OCI-M2 (cell line): Measurements from ENCODE around the gene TRAPPC2L.

Experiments used
- DNase-seq: peaks from one replicate; lab custom pipeline; 2025; ENCODE audit not compliant: unreplicated experiment; lab: John Stamatoyannopoulos, UW

Gene TRAPPC2L

GRCh38 chr16:88839026-88839529 lies 17.8 kb upstream of the TRAPPC2L start:
- no peak for DNase-seq

- DNase-seq: no peak
These were observed 17.0 kb upstream of the TRAPPC2L start for GRCh38 chr16:88839745-88840599.

GRCh38 chr16:88840600-88841215 lies 16.2 kb upstream of the TRAPPC2L start:
- DNase-seq: no peak

GRCh38 chr16:88841521-88842307 lies 15.2 kb upstream of the TRAPPC2L start:
- DNase-seq: no peak

GRCh38 chr16:88842308-88842756 lies 14.6 kb upstream of the TRAPPC2L start:
- no peak for DNase-seq

- DNase-seq: no peak
These were observed 14.1 kb upstream of the TRAPPC2L start for GRCh38 chr16:88842806-88843205.

GRCh38 chr16:88843256-88843655 lies 13.7 kb upstream of the TRAPPC2L start:
- no peak for DNase-seq

- DNase-seq: no peak
These were observed 12.4 kb upstream of the TRAPPC2L start for GRCh38 chr16:88844419-88845036.

GRCh38 chr16:88846088-88846487 lies 10.8 kb upstream of the TRAPPC2L start:
- DNase-seq: no peak

- no peak for DNase-seq
These were observed 9.3 kb upstream of the TRAPPC2L start for GRCh38 chr16:88847654-88848053.

- no peak for DNase-seq
These were observed 8.4 kb upstream of the TRAPPC2L start for GRCh38 chr16:88848557-88848956.

GRCh38 chr16:88850531-88851199 lies 6.3 kb upstream of the TRAPPC2L start:
- DNase-seq: no peak

GRCh38 chr16:88851616-88852015 lies 5.3 kb upstream of the TRAPPC2L start:
- no peak for DNase-seq

GRCh38 chr16:88853325-88853941 lies 3.5 kb upstream of the TRAPPC2L start:
- no peak for DNase-seq

GRCh38 chr16:88854306-88855111 lies 2.4 kb upstream of the TRAPPC2L start:
- DNase-seq: no peak

- no peak for DNase-seq
These were observed 1.8 kb upstream of the TRAPPC2L start for GRCh38 chr16:88855176-88855575.

- no peak for DNase-seq
These were observed 1.2 kb upstream of the TRAPPC2L start for GRCh38 chr16:88855736-88856121.

- no peak for DNase-seq
These were observed 652 bp upstream of the TRAPPC2L start for GRCh38 chr16:88856122-88856827.
